Measurements from ENCODE around the gene KIF6. TPM values are rescaled to one million over a fixed set of nuclear protein-coding genes. Genes with fewer than 3 reads are reported as not detected.

Gene KIF6
- total RNA-seq, 6 experiments from 2014 or later = not detected

GRCh38 chr6:39574991-39575390, 150.2 kb downstream of the KIF6 start:
- Mint-ChIP-seq H3K27me3 (ENCODE audit: insufficient read depth) (no peaks in the 10 kb centered on the region), H3K36me3 (ENCODE audit: low read depth) (no peaks in the 10 kb centered on the region), H3K9me3 (peaks cover 33% of the 10 kb centered on the region), H3K27ac (no peak overlapping the region), H3K4me1 (ENCODE audit: low read depth) (no peaks in the 10 kb centered on the region), H3K4me3 (no peak overlapping the region)
- TF ChIP-seq, protein P1, sequence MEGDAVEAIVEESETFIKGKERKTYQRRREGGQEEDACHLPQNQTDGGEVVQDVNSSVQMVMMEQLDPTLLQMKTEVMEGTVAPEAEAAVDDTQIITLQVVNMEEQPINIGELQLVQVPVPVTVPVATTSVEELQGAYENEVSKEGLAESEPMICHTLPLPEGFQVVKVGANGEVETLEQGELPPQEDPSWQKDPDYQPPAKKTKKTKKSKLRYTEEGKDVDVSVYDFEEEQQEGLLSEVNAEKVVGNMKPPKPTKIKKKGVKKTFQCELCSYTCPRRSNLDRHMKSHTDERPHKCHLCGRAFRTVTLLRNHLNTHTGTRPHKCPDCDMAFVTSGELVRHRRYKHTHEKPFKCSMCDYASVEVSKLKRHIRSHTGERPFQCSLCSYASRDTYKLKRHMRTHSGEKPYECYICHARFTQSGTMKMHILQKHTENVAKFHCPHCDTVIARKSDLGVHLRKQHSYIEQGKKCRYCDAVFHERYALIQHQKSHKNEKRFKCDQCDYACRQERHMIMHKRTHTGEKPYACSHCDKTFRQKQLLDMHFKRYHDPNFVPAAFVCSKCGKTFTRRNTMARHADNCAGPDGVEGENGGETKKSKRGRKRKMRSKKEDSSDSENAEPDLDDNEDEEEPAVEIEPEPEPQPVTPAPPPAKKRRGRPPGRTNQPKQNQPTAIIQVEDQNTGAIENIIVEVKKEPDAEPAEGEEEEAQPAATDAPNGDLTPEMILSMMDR (IDR thresholded peaks at IDR 0.05) = no peak
- no peak for DNase-seq

- DNase-seq = no peak
- H3K4me1 Mint-ChIP-seq (ENCODE audit: low read depth) = no peaks in the 10 kb centered on the region
Observed at GRCh38 chr6:39573541-39573940, 151.7 kb downstream of the KIF6 start.

GRCh38 chr6:39572661-39573340, 152.4 kb downstream of the KIF6 start:
- H3K27me3 Mint-ChIP-seq (ENCODE audit: insufficient read depth) = peaks cover 1% of the 10 kb centered on the region; the same call in 1 of the 2 replicates

More at GRCh38 chr6:39573541-39573940, 151.7 kb downstream of the KIF6 start:
- Mint-ChIP-seq H3K27ac (no peak overlapping the region), H3K36me3 (ENCODE audit: low read depth) (no peaks in the 10 kb centered on the region), H3K27me3 (ENCODE audit: insufficient read depth) (peaks cover 1% of the 10 kb centered on the region; the same call in 1 of the 2 replicates), H3K9me3 (peaks cover 38% of the 10 kb centered on the region), H3K4me3 (no peak overlapping the region)
- TF ChIP-seq, protein P1 (IDR thresholded peaks at IDR 0.05) = no peak

DNA sequence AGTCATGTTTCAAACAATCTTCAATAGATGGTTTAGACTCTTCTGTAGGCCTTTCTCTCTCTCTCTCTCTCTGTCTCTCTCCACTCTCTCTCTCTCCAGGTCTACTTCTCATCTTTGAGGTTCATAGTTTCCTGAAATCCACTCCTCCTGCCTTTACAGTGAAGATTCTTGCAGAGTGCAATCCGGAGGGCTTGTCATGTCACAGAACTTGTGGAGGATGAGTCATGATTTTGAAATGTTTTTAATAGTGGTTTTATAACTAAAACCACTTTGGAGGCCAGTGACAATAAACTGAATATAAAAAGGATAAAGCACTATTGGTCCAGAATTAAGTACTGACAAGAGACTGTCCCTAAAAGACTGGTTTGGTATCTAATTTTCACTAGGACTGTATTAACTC, 156.3 kb downstream of the KIF6 start:
- Mint-ChIP-seq H3K4me3 (no peak overlapping the region), H3K27ac (no peak overlapping the region), H3K27me3 (ENCODE audit: insufficient read depth) (peaks cover 1% of the 10 kb centered on the region; the same call in 1 of the 2 replicates), H3K9me3 (peaks cover 33% of the 10 kb centered on the region), H3K4me1 (ENCODE audit: low read depth) (no peaks in the 10 kb centered on the region), H3K36me3 (ENCODE audit: low read depth) (no peaks in the 10 kb centered on the region)
- TF ChIP-seq, protein P1 (IDR thresholded peaks at IDR 0.05) = no peak
- DNase-seq = peak; percentile 1

More at GRCh38 chr6:39572661-39573340, 152.4 kb downstream of the KIF6 start:
- no peak for DNase-seq
- H3K36me3 Mint-ChIP-seq (ENCODE audit: low read depth) = no peaks in the 10 kb centered on the region
- no peak overlapping the region for H3K4me3 Mint-ChIP-seq
- peaks cover 43% of the 10 kb centered on the region for H3K9me3 Mint-ChIP-seq
- H3K27ac Mint-ChIP-seq = no peak overlapping the region
- H3K4me1 Mint-ChIP-seq (ENCODE audit: low read depth) = no peaks in the 10 kb centered on the region
- TF ChIP-seq, protein P1 (IDR thresholded peaks at IDR 0.05) = no peak

DNA sequence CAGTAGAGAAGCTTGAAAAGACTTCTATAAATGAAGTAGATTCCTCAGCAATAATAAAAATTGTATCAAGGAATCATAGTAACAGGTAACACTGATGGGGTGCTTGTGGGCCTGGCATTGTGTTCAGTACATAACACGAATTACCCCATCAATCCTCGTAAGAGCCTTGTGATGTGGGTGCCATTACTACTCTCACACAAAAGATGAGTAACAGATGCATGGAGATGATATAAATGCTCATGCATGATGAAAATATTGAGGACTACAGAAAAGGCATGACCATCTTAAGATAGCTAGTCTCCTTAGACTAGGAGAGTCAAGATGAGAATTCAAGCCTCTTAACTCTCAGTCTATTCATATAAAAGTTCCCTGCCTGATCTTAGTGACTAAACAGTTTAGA, 158.1 kb downstream of the KIF6 start:
- Mint-ChIP-seq H3K4me1 (ENCODE audit: low read depth) (no peaks in the 10 kb centered on the region), H3K9me3 (peaks cover 26% of the 10 kb centered on the region), H3K4me3 (no peak overlapping the region), H3K36me3 (ENCODE audit: low read depth) (no peaks in the 10 kb centered on the region), H3K27ac (no peak overlapping the region), H3K27me3 (ENCODE audit: insufficient read depth) (peaks cover 1% of the 10 kb centered on the region; the same call in 1 of the 2 replicates)
- no peak for DNase-seq
- TF ChIP-seq, protein P1 (IDR thresholded peaks at IDR 0.05) = no peak

All from HFFc6 (cell line).